GM23248 (cell line): ENCODE results near the gene ATM. TPM values are rescaled to one million over a fixed set of nuclear protein-coding genes. Genes with fewer than 3 reads are reported as not detected.

ENCODE experiments used
- DNase-seq: peaks from one replicate; pipeline ENCODE4 v3.0.0-alpha.2; 2015
- H2AFZ ChIP-seq: fragments of 200-600 bp; sonication (generic); 2 replicates; pipeline ENCODE4 v1.6.1; 2016; ENCODE audit warnings: antibody characterized with exemption
- H3F3A ChIP-seq: fragments of 200-600 bp; sonication (generic); 2 replicates; pipeline ENCODE4 v1.6.1; 2016; ENCODE audit warnings: mild to moderate bottlenecking, antibody characterized with exemption, mixed run types; ENCODE audit not compliant: insufficient read depth
- H3K27ac ChIP-seq: fragments of 200-600 bp; sonication (generic); 2 replicates; pipeline ENCODE4 v1.5.1; 2016; ENCODE audit warnings: mild to moderate bottlenecking
- H3K27me3 ChIP-seq: fragments of 200-600 bp; sonication (generic); replicated peaks from 2 replicates; pipeline ENCODE4 v1.6.1; 2016; ENCODE audit warnings: mild to moderate bottlenecking; ENCODE audit not compliant: insufficient read depth
- H3K36me3 ChIP-seq: fragments of 200-600 bp; sonication (generic); 2 replicates; pipeline ENCODE4 v1.6.1; 2016; ENCODE audit warnings: low read depth, mild to moderate bottlenecking
- H3K4me1 ChIP-seq: fragments of 200-600 bp; sonication (generic); 2 replicates; pipeline ENCODE4 v1.6.1; 2016; ENCODE audit warnings: mild to moderate bottlenecking; ENCODE audit not compliant: insufficient read depth
- H3K4me2 ChIP-seq: fragments of 200-600 bp; sonication (generic); one replicate; pipeline ENCODE4 v1.6.1; 2016; ENCODE audit warnings: mild to moderate bottlenecking; ENCODE audit not compliant: unreplicated experiment
- H3K4me3 ChIP-seq: fragments of 200-600 bp; sonication (generic); 2 replicates; pipeline ENCODE4 v1.5.1; 2016; ENCODE audit warnings: mild to moderate bottlenecking
- H3K79me2 ChIP-seq: fragments of 200-600 bp; sonication (generic); 2 replicates; pipeline ENCODE4 v1.6.1; 2016; ENCODE audit warnings: mild to moderate bottlenecking; ENCODE audit not compliant: insufficient read depth
- H3K9ac ChIP-seq: fragments of 200-600 bp; sonication (generic); 2 replicates; pipeline ENCODE4 v1.6.1; 2016; ENCODE audit warnings: mild to moderate bottlenecking
- H3K9me2 ChIP-seq: fragments of 200-600 bp; sonication (generic); 2 replicates; pipeline ENCODE4 v1.6.1; 2016; ENCODE audit warnings: mixed run types, mild to moderate bottlenecking, moderate library complexity; ENCODE audit not compliant: insufficient read depth
- H3K9me3 ChIP-seq: fragments of 200-600 bp; sonication (generic); one replicate; pipeline ENCODE4 v1.6.1; 2017; ENCODE audit warnings: low read depth
- H4K20me1 ChIP-seq: fragments of 200-600 bp; sonication (generic); 2 replicates; pipeline ENCODE4 v1.6.0; 2016; ENCODE audit not compliant: insufficient read depth
- EZH2 ChIP-seq: fragments of 200-600 bp; sonication (generic); IDR thresholded peaks from 2 replicates; pipeline ENCODE4 v1.6.1; 2018; ENCODE audit warnings: antibody characterized with exemption, mild to moderate bottlenecking; ENCODE audit not compliant: insufficient read depth, poor library complexity, severe bottlenecking
- EZH2phosphoT487 ChIP-seq: fragments of 200-600 bp; sonication (generic); IDR thresholded peaks from 2 replicates; pipeline ENCODE4 v1.6.1; 2018; ENCODE audit warnings: antibody characterized with exemption, moderate library complexity, mild to moderate bottlenecking, low read depth; ENCODE audit not compliant: insufficient read depth
- WGBS, 2 experiments: methylation state at CpG; one replicate each; pipeline ENCODE4 v1.1.6; 2015 to 2017; ENCODE audit warnings: low lambda C conversion rate in 2 of 2, low coverage in 1 of 2; ENCODE audit errors: missing lambda C conversion rate in 2 of 2; 5-methylcytosine and 5-hydroxymethylcytosine counted together
- in situ Hi-C: fragments of 300-500 bp; cut with MboI; formaldehyde crosslinking; loops from 2 replicates; pipeline ENCODE4 v1.15.0; 2020
- polyA plus RNA-seq: library from polyadenylated mRNA; unstranded; fragments of >200 nt; fragmentation: Nextera tagmentation; extraction: Ambion mirVana; gene quantifications from 2 replicates; pipeline ENCODE4 v1.2.1, GENCODE V29; 2016
- total RNA-seq: library from RNA; depleted of rRNA; stranded (reverse); fragments of >200 nt; shearing (Covaris generic); gene quantifications from 2 replicates; pipeline ENCODE4 v1.2.3, GENCODE V29; 2014

Gene ATM
- total and polyA plus RNA-seq, 2 experiments from 2014 or later: 16.5 to 69.2 TPM

- H4K20me1 ChIP-seq: no peaks in the 10 kb centered on the region
- H3K27me3 ChIP-seq: no peaks in the 10 kb centered on the region
- no peak overlapping the region for H3K27ac ChIP-seq
- 51 to 56% methylated on average over 2 of the region's 2 CpGs for WGBS, 2 experiments
- peaks cover 18% of the 10 kb centered on the region for H3F3A ChIP-seq
- no peaks in the 10 kb centered on the region for H3K9me2 ChIP-seq
- no peak overlapping the region for H3K4me3 ChIP-seq
- in situ Hi-C loops: no loop called here
- no peak overlapping the region for H3K4me2 ChIP-seq
- H2AFZ ChIP-seq: no peak overlapping the region
- no peak for DNase-seq
- TF ChIP-seq EZH2phosphoT487: no peak
- no peak for TF ChIP-seq EZH2
- no peaks in the 10 kb centered on the region for H3K9me3 ChIP-seq
- H3K4me1 ChIP-seq: peaks cover 17% of the 10 kb centered on the region
- H3K36me3 ChIP-seq: peaks cover 36% of the 10 kb centered on the region
- 0 out of 2 replicates have a peak overlapping the region, but pooled peaks have one; percentile 5 for H3K9ac ChIP-seq
- H3K79me2 ChIP-seq: peaks cover 65% of the 10 kb centered on the region
These were observed 5.4 kb downstream of the ATM start for GRCh38 chr11:108228251-108228650.

GRCh38 chr11:108233277-108233945 lies 10.5 kb downstream of the ATM start:
- peaks cover 6% of the 10 kb centered on the region; the same call in 1 of the 2 replicates for H3K4me1 ChIP-seq
- in situ Hi-C loops: no loop called here
- H3K27ac ChIP-seq: no peak overlapping the region
- H3K27me3 ChIP-seq: no peaks in the 10 kb centered on the region
- no peaks in the 10 kb centered on the region for H3K9me2 ChIP-seq
- H3K9ac ChIP-seq: no peak overlapping the region
- H3K36me3 ChIP-seq: peaks cover 39% of the 10 kb centered on the region
- H3F3A ChIP-seq: no peaks in the 10 kb centered on the region
- peaks cover 14% of the 10 kb centered on the region for H3K79me2 ChIP-seq
- H3K9me3 ChIP-seq: no peaks in the 10 kb centered on the region
- no peak overlapping the region for H3K4me2 ChIP-seq
- DNase-seq: no peak
- H3K4me3 ChIP-seq: no peak overlapping the region
- no peak overlapping the region for H2AFZ ChIP-seq
- 97 to 100% methylated on average over 2 of the region's 2 CpGs for WGBS, 2 experiments
- H4K20me1 ChIP-seq: no peaks in the 10 kb centered on the region
- no peak for TF ChIP-seq EZH2
- no peak for TF ChIP-seq EZH2phosphoT487

- H3K9me2 ChIP-seq: no peaks in the 10 kb centered on the region
- H3K4me2 ChIP-seq: no peak overlapping the region
- no peak for DNase-seq
- H3F3A ChIP-seq: no peaks in the 10 kb centered on the region
- peaks cover 6% of the 10 kb centered on the region; the same call in 1 of the 2 replicates for H3K4me1 ChIP-seq
- no peak overlapping the region for H3K4me3 ChIP-seq
- TF ChIP-seq EZH2phosphoT487 (no peak), EZH2 (no peak)
- H3K27me3 ChIP-seq: no peaks in the 10 kb centered on the region
- H3K9me3 ChIP-seq: no peaks in the 10 kb centered on the region
- in situ Hi-C loops: no loop called here
- H3K79me2 ChIP-seq: peaks cover 7% of the 10 kb centered on the region
- 75 to 76% methylated on average over 1 of the region's 1 CpG for WGBS, 2 experiments
- H2AFZ ChIP-seq: no peak overlapping the region
- H4K20me1 ChIP-seq: no peaks in the 10 kb centered on the region
- no peak overlapping the region for H3K27ac ChIP-seq
- H3K36me3 ChIP-seq: peaks cover 43% of the 10 kb centered on the region
- H3K9ac ChIP-seq: no peak overlapping the region
These were observed 12.3 kb downstream of the ATM start for GRCh38 chr11:108235192-108235591.

- 97 to 100% methylated on average over 2 of the region's 2 CpGs for WGBS, 2 experiments
These were observed 12.8 kb downstream of the ATM start for GRCh38 chr11:108235633-108236032.

More at GRCh38 chr11:108235633-108236032, 12.8 kb downstream of the ATM start:
- in situ Hi-C loops: no loop called here
- H3K4me2 ChIP-seq: no peak overlapping the region
- TF ChIP-seq EZH2phosphoT487 (no peak), EZH2 (no peak)
- DNase-seq: no peak
- no peak overlapping the region for H2AFZ ChIP-seq
- no peaks in the 10 kb centered on the region for H3K27me3 ChIP-seq
- no peak overlapping the region for H3K4me3 ChIP-seq
- no peak overlapping the region for H3K27ac ChIP-seq
- no peaks in the 10 kb centered on the region for H4K20me1 ChIP-seq
- no peaks in the 10 kb centered on the region for H3K9me3 ChIP-seq
- H3K4me1 ChIP-seq: peaks cover 6% of the 10 kb centered on the region; the same call in 1 of the 2 replicates
- no peaks in the 10 kb centered on the region for H3F3A ChIP-seq
- H3K9ac ChIP-seq: no peak overlapping the region
- H3K9me2 ChIP-seq: no peaks in the 10 kb centered on the region
- H3K36me3 ChIP-seq: peaks cover 43% of the 10 kb centered on the region
- peaks cover 7% of the 10 kb centered on the region for H3K79me2 ChIP-seq
